NCI-H345 treated with DMSO at 0.1 percent for 48 hours (cell line): Measurements from ENCODE around the gene RNASE12.

Source experiments
- DNase-seq: peaks from one replicate; lab custom pipeline; 2025; ENCODE audit not compliant: unreplicated experiment; lab: John Stamatoyannopoulos, UW

The RNASE12 gene

GRCh38 chr14:20546877-20547276, 44.3 kb downstream of the RNASE12 start:
- no peak for DNase-seq
